Right lobe of liver (tissue), 6 donors: ENCODE measurements around the gene DAG1. TPM values are rescaled to one million over a fixed set of nuclear protein-coding genes. Genes with fewer than 3 reads are reported as not detected.

ENCODE experiments used
- ATAC-seq, 4 donors: fragments of 200-7000 bp; cut with Tn5 transposase; one replicate each; pipeline ENCODE4 v1.9.1; 2020; ENCODE audit warnings: mild to moderate bottlenecking in 4 of 4, moderate library complexity in 4 of 4
- DNase-seq, 3 donors: peaks; one replicate each; pipeline ENCODE4 v3.0.0-alpha.2; 2020
- H3K27ac ChIP-seq, 3 donors: fragments of 200-600 bp; one replicate each; pipeline ENCODE4 v1.8.0; 2022
- H3K27me3 ChIP-seq, 2 donors: fragments of 200-600 bp; one replicate each; pipeline ENCODE4 v1.8.0; 2022
- H3K36me3 ChIP-seq, 4 donors: fragments of 200-600 bp; sonication (generic) in 1 of 4; one replicate each; pipeline versions ENCODE4 v1.5.1 to v1.8.0; 2017 to 2022; ENCODE audit warnings: control low read depth in 1 of 4
- H3K4me1 ChIP-seq, 4 donors: fragments of 200-600 bp; sonication (generic) in 1 of 4; one replicate each; pipeline versions ENCODE4 v1.5.1 to v1.8.0; 2017 to 2022; ENCODE audit warnings: control low read depth in 1 of 4
- H3K4me3 ChIP-seq, 3 donors: fragments of 200-600 bp; one replicate each; pipeline ENCODE4 v1.8.0; 2022
- H3K9me3 ChIP-seq, 4 donors: fragments of 200-600 bp; sonication (generic) in 1 of 4; one replicate each; pipeline versions ENCODE4 v1.5.1 to v1.8.0; 2017 to 2022; ENCODE audit warnings: control low read depth in 1 of 4
- CTCF ChIP-seq, 4 donors: fragments of 200-600 bp in 3 of 4; fragments of 450-650 bp in 1 of 4; IDR thresholded peaks; one replicate each; pipeline versions ENCODE4 v1.5.1 to v1.8.0; 2016 to 2022; ENCODE audit warnings: antibody characterized with exemption in 4 of 4, mild to moderate bottlenecking in 2 of 4
- POLR2A ChIP-seq: fragments of 450-650 bp; IDR thresholded peaks from one replicate; pipeline ENCODE4 v1.6.1; 2017; ENCODE audit warnings: antibody characterized with exemption, mild to moderate bottlenecking
- WGBS: methylation state at CpG from one replicate; pipeline ENCODE4 v1.1.6; 2018; ENCODE audit warnings: low coverage, low lambda C conversion rate; ENCODE audit not compliant: insufficient coverage; ENCODE audit errors: missing lambda C conversion rate; 5-methylcytosine and 5-hydroxymethylcytosine counted together
- intact Hi-C, 2 donors: fragments of 100-400 bp; cut with DNase I; formaldehyde crosslinking; loops; one replicate each; pipeline versions ENCODE4 v1.11.2 to v1.14.1; 2022
- long read RNA-seq: library from polyadenylated mRNA; unstranded; transcript quantifications from one replicate; pipeline ENCODE4 v2.0.0, GENCODE V29; 2019
- total RNA-seq, 6 experiments: library from RNA; depleted of rRNA in 2 of 6; stranded (reverse); fragments of >200 nt in 2 of 6; fragmentation: NEBNext Ultra II Directional in 3 of 6; extraction: Animal tissue kit (Norgen Biotek cat#: 25700) in 3 of 6; gene quantifications; one replicate each; pipeline versions ENCODE4 v1.1.0 to v1.2.4, GENCODE V29; 2016 to 2023
- donor health status: DM: no; HTN: yes; CAD: no.
- donor health status: DM: no; HTN: no; CAD: no.
- donor health status: DM: no; HTN: no; CAD: no.
- donor health status: DM: no; HTN: yes; CAD: no.
- donor health status: DM: no; HTN: yes; CAD: no.

Gene DAG1
- total RNA-seq: 10 to 100 TPM; 54.5 to 92.5 (median 65.2) TPM
- long read RNA-seq, partial matches to known transcripts: 0 of 2 reads
- long read RNA-seq, other reads (novel, unspliced or antisense): 2 of 2 reads

- no CpG with 5 or more reads among the region's 108 CpGs for WGBS
- H3K36me3 ChIP-seq: no peaks in the 10 kb centered on the region
- peak; percentile 90 to 93 (median 90) for ATAC-seq
- H3K4me3 ChIP-seq: peak within 1 kb of the TSS; percentile 85 to 96 (median 93)
- H3K9me3 ChIP-seq: no peaks in the 10 kb centered on the region
- peak; percentile 98 to 99 (median 99) for DNase-seq
- H3K27me3 ChIP-seq: no peaks in the 10 kb centered on the region
- intact Hi-C loops: no loop called here
- H3K4me1 ChIP-seq: peaks cover 0 to 34% (median 13%) of the 10 kb centered on the region in 4 donors
- peak; percentile 93 for TF ChIP-seq POLR2A
- TF ChIP-seq CTCF (IDR thresholded peaks at IDR 0.05): no peak
- peak within 1 kb of the TSS; percentile 74 to 95 (median 88) for H3K27ac ChIP-seq
Measured at GRCh38 chr3:49469936-49470713, at the start of gene DAG1. Gene DAG1, plus strand, starts transcription at chr3:49470267. Its CDS starts 40,268 bp downstream, at chr3:49510535.

GRCh38 chr3:49421890-49422378, 48.1 kb upstream of the DAG1 start:
- Histone ChIP-seq H3K4me1 (peaks cover 0 to 28% (median 6%) of the 10 kb centered on the region in 4 donors), H3K36me3 (peaks cover 0 to 15% (median 5%) of the 10 kb centered on the region in 4 donors), H3K27me3 (no peaks in the 10 kb centered on the region), H3K9me3 (no peaks in the 10 kb centered on the region), H3K27ac (peak overlapping the region in 1 of 3 donors; percentile 75), H3K4me3 (peak overlapping the region; percentile 38 to 64 (median 54))
- TF ChIP-seq POLR2A (no peak), CTCF (IDR thresholded peaks at IDR 0.05) (no peak)
- ATAC-seq (peak; percentile 39 to 56 (median 46)), DNase-seq (no peak)
- 11% methylated on average over 5 of the region's 14 CpGs for WGBS
- intact Hi-C loops: no loop called here

- WGBS: 25% methylated on average over 13 of the region's 25 CpGs
- Histone ChIP-seq H3K27me3 (no peaks in the 10 kb centered on the region), H3K27ac (peak within 1 kb of the TSS in 2 of 3 donors; percentile 42 to 75), H3K4me3 (peak within 1 kb of the TSS; percentile 38 to 64 (median 54)), H3K4me1 (peaks cover 0 to 28% (median 6%) of the 10 kb centered on the region in 4 donors), H3K36me3 (peaks cover 0 to 15% (median 5%) of the 10 kb centered on the region in 4 donors), H3K9me3 (no peaks in the 10 kb centered on the region)
- intact Hi-C loops: no loop called here
- TF ChIP-seq POLR2A (peak; percentile 17), CTCF (IDR thresholded peaks at IDR 0.05) (no peak)
- DNase-seq: peak; percentile 71 to 85 (median 85)
- peak; percentile 83 to 93 (median 92) for ATAC-seq
Measured at GRCh38 chr3:49422379-49423248, 47.5 kb upstream of the DAG1 start, which contains the start of gene AMT. Gene AMT, minus strand, starts transcription at chr3:49422473. Its CDS starts 23 bp downstream, at chr3:49422450.

- no peaks in the 10 kb centered on the region for H3K9me3 ChIP-seq
- no peak for DNase-seq
- no peak overlapping the region for H3K27ac ChIP-seq
- no peak for ATAC-seq
- TF ChIP-seq POLR2A (no peak), CTCF (IDR thresholded peaks at IDR 0.05) (no peak)
- intact Hi-C loops: no loop called here
- H3K4me1 ChIP-seq: peaks cover 0 to 28% (median 6%) of the 10 kb centered on the region in 4 donors
- no CpG with 5 or more reads among the region's 6 CpGs for WGBS
- peaks cover 0 to 15% (median 3%) of the 10 kb centered on the region in 4 donors for H3K36me3 ChIP-seq
- H3K4me3 ChIP-seq: no peak overlapping the region
- H3K27me3 ChIP-seq: no peaks in the 10 kb centered on the region
Measured at GRCh38 chr3:49424816-49425215, 45.3 kb upstream of the DAG1 start.
